Measurements from ENCODE around the gene MROH2B. TPM values are rescaled to one million over a fixed set of nuclear protein-coding genes. Genes with fewer than 3 reads are reported as not detected.

MROH2B gene
- total and polyA plus RNA-seq, 2 donors from 2014 or later, result not detected

Other genes with a start within 250 kb of the MROH2B start
- 919 TPM for gene RPL37, start 236.1 kb downstream of the MROH2B start, total RNA-seq
- 2,564 TPM for gene RPL37, start 236.1 kb downstream of the MROH2B start, polyA plus RNA-seq (ENCODE audit: insufficient read depth, low read depth, low replicate concordance)
- 17.9 TPM for gene CARD6, start 230.0 kb downstream of the MROH2B start, total RNA-seq
- 3.0 TPM for gene CARD6, start 230.0 kb downstream of the MROH2B start, polyA plus RNA-seq (ENCODE audit: insufficient read depth, low read depth, low replicate concordance)
- gene C7, start 161.8 kb downstream of the MROH2B start, total RNA-seq, result 849 TPM
- 158 TPM for gene C7, start 161.8 kb downstream of the MROH2B start, polyA plus RNA-seq (ENCODE audit: insufficient read depth, low read depth, low replicate concordance)
- 46.2 TPM for gene C6, start 142.2 kb upstream of the MROH2B start, total RNA-seq
- gene C6, start 142.2 kb upstream of the MROH2B start, polyA plus RNA-seq (ENCODE audit: insufficient read depth, low read depth, low replicate concordance), result 5.2 TPM

All from kidney (tissue), 2 donors.